HCT116 (cell line): Measurements from ENCODE around the gene SYNC. TPM values are rescaled to one million over a fixed set of nuclear protein-coding genes. Genes with fewer than 3 reads are reported as not detected.
"Not testable (repeated sequence)": the region's sequence is repeated elsewhere in the genome, so short reads cannot be mapped to it uniquely, and the experiment has no call there.

Experiments used
- ATAC-seq: fragments of 200-7000 bp; cut with Tn5 transposase; 2 replicates; pipeline ENCODE4 v1.9.1; 2020; ENCODE audit warnings: mild to moderate bottlenecking, moderate library complexity
- BruUV-seq: library from RNA; stranded (reverse); fragments of 400-500 nt; replicated peaks from 2 replicates; lab custom pipeline; 2021; lab: Mats Ljungman, UMichigan
- CTCF ChIA-PET: fragments of 300-600 bp; sonication (Branson Sonifier 250); formaldehyde crosslinking; loops from one replicate; lab custom pipeline; 2021; ENCODE audit warnings: antibody characterized with exemption; lab: Charles Lee
- POLR2A ChIA-PET: fragments of 300-600, 350-600 bp; sonication (Branson Sonifier 250); formaldehyde crosslinking; loops from one replicate; lab custom pipeline; 2021; ENCODE audit warnings: antibody characterized with exemption; lab: Charles Lee
- RAD21 ChIA-PET, 2 experiments: fragments of 300-600 bp; sonication (Branson Sonifier 250); formaldehyde crosslinking; loops; one replicate each; lab custom pipeline; 2023; ENCODE audit warnings: low total read pairs in 2 of 2; ENCODE audit not compliant: uncharacterized antibody in 2 of 2, unreplicated experiment in 2 of 2, low non-redundant PET in 1 of 2; lab: Charles Lee
- DNase-seq: peaks from one replicate; pipeline ENCODE4 v3.0.0-alpha.2; 2010; ENCODE audit warnings: low read depth, low spot score
- H2AFZ ChIP-seq: fragments of 200-600 bp; shearing (Covaris generic), sonication (generic); 2 replicates; pipeline ENCODE4 v1.6.1; 2017; ENCODE audit warnings: low read depth, mixed run types, mixed read lengths, antibody characterized with exemption, low read length; ENCODE audit not compliant: poor library complexity, severe bottlenecking
- H3K27ac ChIP-seq: 2 replicates; pipeline ENCODE4 v1.5.1; 2012; ENCODE audit warnings: low read depth, low read length
- H3K27me3 ChIP-seq: fragments of 200-600 bp; sonication (generic); 2 replicates; pipeline ENCODE4 v1.6.1; 2016; ENCODE audit warnings: mixed run types, low read length, mixed read lengths; ENCODE audit not compliant: insufficient read depth
- H3K36me3 ChIP-seq, 2 experiments: fragments of 200-500 bp in 1 of 2; fragments of 200-600 bp in 1 of 2; sonication (Bioruptor generic) in 1 of 2; sonication (generic) in 1 of 2; 2 replicates each; pipeline versions ENCODE4 v1.5.1 to v1.6.1; 2014 to 2016; ENCODE audit warnings: low read length in 2 of 2, inconsistent platforms in 1 of 2, mixed read lengths in 1 of 2, mixed run types in 1 of 2; ENCODE audit not compliant: insufficient read depth in 2 of 2, control insufficient read depth in 1 of 2
- H3K4me1 ChIP-seq, 2 experiments: fragments of 200-600 bp in 1 of 2; sonication (generic) in 1 of 2; 2 replicates each; pipeline versions ENCODE4 v1.5.1 to v1.6.1; 2012 to 2017; ENCODE audit warnings: low read length in 2 of 2, inconsistent platforms in 1 of 2, mild to moderate bottlenecking in 1 of 2, mixed read lengths in 1 of 2, mixed run types in 1 of 2, moderate library complexity in 1 of 2; ENCODE audit not compliant: insufficient read depth in 2 of 2, control insufficient read depth in 1 of 2
- H3K4me2 ChIP-seq: fragments of 200-600 bp; sonication (generic); 2 replicates; pipeline ENCODE4 v1.6.1; 2017; ENCODE audit warnings: mixed run types, low read length, mixed read lengths
- H3K4me3 ChIP-seq, 2 experiments: fragments of 200-600 bp in 1 of 2; sonication (generic) in 1 of 2; replicated peaks in 1 of 2; 2 replicates each; pipeline ENCODE4 v1.5.1; 2011 to 2016; ENCODE audit warnings: low read length in 2 of 2, control low read depth in 1 of 2, low read depth in 1 of 2, mild to moderate bottlenecking in 1 of 2, mixed read lengths in 1 of 2, mixed run types in 1 of 2
- H3K79me2 ChIP-seq: fragments of 200-600 bp; sonication (generic); 2 replicates; pipeline ENCODE4 v1.6.1; 2017; ENCODE audit warnings: mild to moderate bottlenecking, mixed run types, low read length, moderate library complexity, mixed read lengths; ENCODE audit not compliant: insufficient read depth
- H3K9ac ChIP-seq: fragments of 200-600 bp; sonication (generic); 2 replicates; pipeline ENCODE4 v1.6.1; 2016; ENCODE audit warnings: low read length, mixed read lengths
- H3K9me2 ChIP-seq: fragments of 200-600 bp; sonication (generic), shearing (Covaris generic); 2 replicates; pipeline ENCODE4 v1.6.1; 2017; ENCODE audit warnings: mixed run types, mild to moderate bottlenecking, moderate library complexity; ENCODE audit not compliant: insufficient read depth
- H3K9me3 ChIP-seq, 2 experiments: fragments of 200-500 bp in 1 of 2; fragments of 200-600 bp in 1 of 2; sonication (Bioruptor generic) in 1 of 2; sonication (generic) in 1 of 2; 2 replicates each; pipeline ENCODE4 v1.6.1; 2014 to 2017; ENCODE audit warnings: low read length in 2 of 2, mixed read lengths in 2 of 2, inconsistent platforms in 1 of 2, low read depth in 1 of 2, mild to moderate bottlenecking in 1 of 2, mixed run types in 1 of 2, moderate library complexity in 1 of 2; ENCODE audit not compliant: control insufficient read depth in 1 of 2, insufficient read depth in 1 of 2
- H4K20me1 ChIP-seq: fragments of 200-600 bp; sonication (generic), shearing (Covaris generic); 2 replicates; pipeline ENCODE4 v1.6.1; 2017; ENCODE audit warnings: mixed run types, mild to moderate bottlenecking, moderate library complexity; ENCODE audit not compliant: insufficient read depth
- CBX3 ChIP-seq: IDR thresholded peaks from 2 replicates; pipeline ENCODE4 v1.6.1; 2012; ENCODE audit warnings: low read depth
- CEBPB ChIP-seq: IDR thresholded peaks from 2 replicates; pipeline ENCODE4 v1.6.1; 2012; ENCODE audit warnings: low read depth
- CTCF ChIP-seq, 3 experiments: fragments of 200-600 bp in 1 of 3; sonication (generic) in 1 of 3; IDR thresholded peaks in 2 of 3; conservative IDR thresholded peaks in 1 of 3; 2 replicates each; pipeline ENCODE4 v1.5.1; 2012 to 2017; ENCODE audit warnings: low read depth in 2 of 3, low read length in 2 of 3, antibody characterized with exemption in 1 of 3, borderline replicate concordance in 1 of 3, control low read depth in 1 of 3, mild to moderate bottlenecking in 1 of 3, mixed read lengths in 1 of 3, mixed run types in 1 of 3, moderate library complexity in 1 of 3; ENCODE audit not compliant: insufficient read depth in 1 of 3
- EGR1 ChIP-seq: IDR thresholded peaks from 2 replicates; pipeline ENCODE4 v1.6.1; 2012; ENCODE audit warnings: low read depth
- ELF1 ChIP-seq: IDR thresholded peaks from 2 replicates; pipeline ENCODE4 v1.6.1; 2012; ENCODE audit warnings: low read depth, borderline replicate concordance
- EZH2 ChIP-seq: fragments of 200-600 bp; sonication (generic); IDR thresholded peaks from 2 replicates; pipeline ENCODE4 v1.6.1; 2017; ENCODE audit warnings: antibody characterized with exemption, mixed run types
- EZH2phosphoT487 ChIP-seq: fragments of 200-600 bp; IDR thresholded peaks from 2 replicates; pipeline ENCODE4 v1.6.1; 2018; ENCODE audit warnings: antibody characterized with exemption, borderline replicate concordance
- MAX ChIP-seq: IDR thresholded peaks from 2 replicates; pipeline ENCODE4 v1.6.1; 2012
- REST ChIP-seq: IDR thresholded peaks from 2 replicates; pipeline ENCODE4 v1.6.1; 2012; ENCODE audit warnings: low read depth
- SIN3A ChIP-seq: IDR thresholded peaks from 2 replicates; pipeline ENCODE4 v1.6.1; 2012; ENCODE audit warnings: low read depth
- SRF ChIP-seq: IDR thresholded peaks from 2 replicates; pipeline ENCODE4 v1.6.1; 2012; ENCODE audit warnings: low read depth
- ZNF274 ChIP-seq: fragments of 200-500 bp; sonication (Bioruptor generic); IDR thresholded peaks from 2 replicates; pipeline ENCODE4 v1.6.1; 2014; ENCODE audit warnings: mild to moderate bottlenecking, low read depth, low read length, inconsistent platforms
- intact Hi-C: fragments of 100-400 bp; cut with micrococcal nuclease; formaldehyde crosslinking; loops from 2 replicates; pipeline ENCODE4 v1.10.0; 2022
- total RNA-seq: library from RNA; stranded (reverse); gene quantifications from one replicate; pipeline ENCODE4 v1.2.1, GENCODE V29; 2021; ENCODE audit not compliant: unreplicated experiment

SYNC gene
- total RNA-seq, 1 experiment from 2014 or later: 1.3 TPM

- H2AFZ ChIP-seq, H3K36me3 ChIP-seq, BruUV-seq, H3K9ac ChIP-seq, intact Hi-C loops, RAD21 ChIA-PET, H4K20me1 ChIP-seq, POLR2A ChIA-PET, H3K4me3 ChIP-seq, H3K9me3 ChIP-seq, H3K27ac ChIP-seq, H3K9me2 ChIP-seq, H3K4me2 ChIP-seq, H3K4me1 ChIP-seq, CTCF ChIA-PET, DNase-seq, H3K27me3 ChIP-seq, ATAC-seq: not testable (repeated sequence)
- H3K79me2 ChIP-seq: peaks cover 91% of the 10 kb centered on the region
Observed at GRCh38 chr1:32642292-32642827, 60.2 kb downstream of the SYNC start.

GRCh38 chr1:32639489-32640075 lies 63.0 kb downstream of the SYNC start:
- no TSS peak for BruUV-seq
- POLR2A ChIA-PET: interaction anchor here (1.5 kb wide), 1 partner anchor 11 kb away, joined by 4 read pairs; the partner anchor contains the start of gene RBBP4
- no peak overlapping the region for H3K4me2 ChIP-seq
- ATAC-seq (no peak), DNase-seq (no peak)
- no peak overlapping the region for H2AFZ ChIP-seq
- H3K9ac ChIP-seq: no peak overlapping the region
- H3K4me3 ChIP-seq: no peak overlapping the region
- intact Hi-C loops: no loop called here
- no peaks in the 10 kb centered on the region for H3K9me2 ChIP-seq
- no peak for TF ChIP-seq EZH2
- no peak for TF ChIP-seq ZNF274
- no peak for TF ChIP-seq EGR1
- TF ChIP-seq CBX3: no peak
- no peak for TF ChIP-seq ELF1
- no peak for TF ChIP-seq EZH2phosphoT487
- TF ChIP-seq REST: no peak
- TF ChIP-seq CTCF (IDR thresholded peaks at IDR 0.05 in 2 of 3, conservative IDR thresholded peaks at IDR 0.05 in 1 of 3; ENCODE audit: borderline replicate concordance in 1 of 3, insufficient read depth in 1 of 3, low read depth in 2 of 3, low read length in 2 of 3): no peak
- no peak for TF ChIP-seq MAX
- no peak for TF ChIP-seq CEBPB
- TF ChIP-seq SRF: no peak
- no peak for TF ChIP-seq SIN3A
- H3K36me3 ChIP-seq: no peaks in the 10 kb centered on the region; a peak in 1 of 4 replicates
- no peaks in the 10 kb centered on the region for H4K20me1 ChIP-seq
- H3K27ac ChIP-seq: no peak overlapping the region
- H3K9me3 ChIP-seq: no peaks in the 10 kb centered on the region
- H3K79me2 ChIP-seq: peaks cover 91% of the 10 kb centered on the region
- CTCF ChIA-PET: no interaction called here
- RAD21 ChIA-PET: no interaction called here
- H3K27me3 ChIP-seq: no peaks in the 10 kb centered on the region
- H3K4me1 ChIP-seq: no peaks in the 10 kb centered on the region
